PC-9 (cell line): ENCODE measurements around the gene NPHP4. TPM values are rescaled to one million over a fixed set of nuclear protein-coding genes. Genes with fewer than 3 reads are reported as not detected.

Source experiments
- BruUV-seq: library from RNA; stranded (reverse); fragments of 400-500 nt; replicated peaks from 2 replicates; lab custom pipeline; 2021; lab: Mats Ljungman, UMichigan
- CTCF ChIA-PET: fragments of 300-600 bp; sonication (Branson Sonifier 250); formaldehyde crosslinking; loops from one replicate; lab custom pipeline; 2022; ENCODE audit warnings: antibody characterized with exemption; lab: Charles Lee
- POLR2A ChIA-PET: fragments of 300-600 bp; sonication (Branson Sonifier 250); formaldehyde crosslinking; loops from one replicate; lab custom pipeline; 2022; ENCODE audit warnings: antibody characterized with exemption; ENCODE audit not compliant: unreplicated experiment; lab: Charles Lee
- DNase-seq, 2 experiments: peaks; one replicate each; pipeline versions ENCODE4 v3.0.0 to v3.0.0-alpha.2; 2015 to 2022; ENCODE audit warnings: mixed read lengths in 1 of 2
- H2AFZ ChIP-seq: fragments of 200-600 bp; sonication (generic); 2 replicates; pipeline ENCODE4 v1.8.1; 2017; ENCODE audit warnings: antibody characterized with exemption
- H3F3A ChIP-seq: fragments of 200-600 bp; sonication (generic); 2 replicates; pipeline ENCODE4 v1.8.1; 2017; ENCODE audit warnings: antibody characterized with exemption, mild to moderate bottlenecking, low read depth; ENCODE audit not compliant: insufficient read depth
- H3K27ac ChIP-seq: fragments of 200-600 bp; sonication (generic); 2 replicates; pipeline ENCODE4 v1.6.1; 2016; ENCODE audit warnings: mixed run types
- H3K27me3 ChIP-seq: fragments of 200-600 bp; sonication (generic); 2 replicates; pipeline ENCODE4 v1.6.1; 2016; ENCODE audit warnings: low read depth, mixed run types; ENCODE audit not compliant: insufficient read depth
- H3K36me3 ChIP-seq: fragments of 200-600 bp; sonication (generic); 2 replicates; pipeline ENCODE4 v1.6.1; 2016; ENCODE audit warnings: low read depth, mixed run types
- H3K4me1 ChIP-seq: fragments of 200-600 bp; sonication (generic); replicated peaks from 2 replicates; pipeline ENCODE4 v1.6.1; 2016; ENCODE audit warnings: mixed run types; ENCODE audit not compliant: insufficient read depth
- H3K4me2 ChIP-seq: fragments of 200-600 bp; sonication (generic); 2 replicates; pipeline ENCODE4 v1.6.1; 2017; ENCODE audit warnings: mixed run types
- H3K4me3 ChIP-seq: fragments of 200-600 bp; sonication (generic); 2 replicates; pipeline ENCODE4 v1.6.1; 2016; ENCODE audit warnings: mixed run types
- H3K79me2 ChIP-seq: fragments of 200-600 bp; sonication (generic); 2 replicates; pipeline ENCODE4 v1.6.1; 2017; ENCODE audit warnings: low read depth, mixed run types
- H3K9me2 ChIP-seq: fragments of 200-600 bp; sonication (generic); 2 replicates; pipeline ENCODE4 v1.8.1; 2017; ENCODE audit warnings: mild to moderate bottlenecking; ENCODE audit not compliant: insufficient read depth
- H3K9me3 ChIP-seq: fragments of 200-600 bp; sonication (generic); 2 replicates; pipeline ENCODE4 v1.8.1; 2016; ENCODE audit warnings: low read depth; ENCODE audit not compliant: insufficient read depth
- H4K20me1 ChIP-seq: fragments of 200-600 bp; sonication (generic); 2 replicates; pipeline ENCODE4 v1.8.1; 2017; ENCODE audit not compliant: insufficient read depth
- EZH2 ChIP-seq: fragments of 200-600 bp; sonication (generic); IDR thresholded peaks from 2 replicates; pipeline ENCODE4 v1.8.0; 2017; ENCODE audit warnings: antibody characterized with exemption, low read depth
- intact Hi-C: fragments of 100-400 bp; cut with micrococcal nuclease; formaldehyde crosslinking; loops from one replicate; pipeline ENCODE4 v1.10.0; 2022; ENCODE audit not compliant: unreplicated experiment
- total RNA-seq: library from RNA; stranded (reverse); gene quantifications from 2 replicates; pipeline ENCODE4 v1.2.3, GENCODE V29; 2021
- TF ChIP-seq, protein P1 (sequence below): fragments of 200-600 bp; sonication (generic); conservative IDR thresholded peaks from 2 replicates; pipeline ENCODE4 v1.6.1; 2017; ENCODE audit warnings: mixed run types, antibody characterized with exemption, mild to moderate bottlenecking, moderate library complexity

The NPHP4 gene
- total RNA-seq, 1 experiment from 2014 or later: 17.9 TPM

- ChIA-PET POLR2A (no interaction called here), CTCF (interaction anchor here (0.7 kb wide), 1 partner anchor 75 kb away, joined by 4 read pairs; no protein-coding TSS in a partner anchor)
- Histone ChIP-seq H3K27me3 (no peaks in the 10 kb centered on the region), H3K36me3 (no peaks in the 10 kb centered on the region), H4K20me1 (no peaks in the 10 kb centered on the region), H3K79me2 (no peaks in the 10 kb centered on the region), H3K9me2 (no peaks in the 10 kb centered on the region), H2AFZ (no peak overlapping the region), H3K4me1 (no peaks in the 10 kb centered on the region), H3K4me2 (no peak overlapping the region), H3K9me3 (no peaks in the 10 kb centered on the region), H3K4me3 (no peak overlapping the region), H3K27ac (no peak overlapping the region), H3F3A (no peaks in the 10 kb centered on the region)
- intact Hi-C loops: no loop called here
- TF ChIP-seq, protein P1, sequence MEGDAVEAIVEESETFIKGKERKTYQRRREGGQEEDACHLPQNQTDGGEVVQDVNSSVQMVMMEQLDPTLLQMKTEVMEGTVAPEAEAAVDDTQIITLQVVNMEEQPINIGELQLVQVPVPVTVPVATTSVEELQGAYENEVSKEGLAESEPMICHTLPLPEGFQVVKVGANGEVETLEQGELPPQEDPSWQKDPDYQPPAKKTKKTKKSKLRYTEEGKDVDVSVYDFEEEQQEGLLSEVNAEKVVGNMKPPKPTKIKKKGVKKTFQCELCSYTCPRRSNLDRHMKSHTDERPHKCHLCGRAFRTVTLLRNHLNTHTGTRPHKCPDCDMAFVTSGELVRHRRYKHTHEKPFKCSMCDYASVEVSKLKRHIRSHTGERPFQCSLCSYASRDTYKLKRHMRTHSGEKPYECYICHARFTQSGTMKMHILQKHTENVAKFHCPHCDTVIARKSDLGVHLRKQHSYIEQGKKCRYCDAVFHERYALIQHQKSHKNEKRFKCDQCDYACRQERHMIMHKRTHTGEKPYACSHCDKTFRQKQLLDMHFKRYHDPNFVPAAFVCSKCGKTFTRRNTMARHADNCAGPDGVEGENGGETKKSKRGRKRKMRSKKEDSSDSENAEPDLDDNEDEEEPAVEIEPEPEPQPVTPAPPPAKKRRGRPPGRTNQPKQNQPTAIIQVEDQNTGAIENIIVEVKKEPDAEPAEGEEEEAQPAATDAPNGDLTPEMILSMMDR: no peak
- BruUV-seq: no TSS peak
- no peak for DNase-seq
Observed at GRCh38 chr1:6009120-6010040, 17.2 kb upstream of the NPHP4 start.

DNA sequence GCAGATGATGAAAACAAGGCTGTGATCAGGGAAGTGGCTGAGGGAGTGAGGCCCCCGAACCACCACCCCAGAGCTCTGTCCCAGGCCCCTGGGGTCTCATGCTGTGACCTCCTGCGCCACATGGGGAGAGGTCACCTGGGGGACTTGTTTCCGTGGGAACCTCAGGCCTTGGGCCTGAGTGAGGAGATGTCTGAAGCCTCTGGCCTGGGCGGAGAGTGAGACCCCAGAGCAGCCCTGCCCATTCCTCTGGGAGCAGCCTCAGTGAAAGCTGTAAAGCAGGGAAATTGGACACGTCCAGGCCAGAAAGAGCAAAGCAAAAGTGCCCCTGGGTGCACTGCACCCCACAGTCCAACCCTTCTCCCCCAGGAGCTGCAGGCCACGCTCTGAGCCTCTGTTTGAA is 16.5 kb upstream of the NPHP4 start:
- no peaks in the 10 kb centered on the region for H3K27me3 ChIP-seq
- ChIA-PET CTCF (interaction anchor here (0.7 kb wide), 1 partner anchor 76 kb away, joined by 4 read pairs; no protein-coding TSS in a partner anchor), POLR2A (no interaction called here)
- no peak overlapping the region for H3K4me2 ChIP-seq
- no peaks in the 10 kb centered on the region for H3K9me2 ChIP-seq
- BruUV-seq: no TSS peak
- H3K36me3 ChIP-seq: no peaks in the 10 kb centered on the region
- no peaks in the 10 kb centered on the region for H3K4me1 ChIP-seq
- no peaks in the 10 kb centered on the region for H3F3A ChIP-seq
- no peaks in the 10 kb centered on the region for H4K20me1 ChIP-seq
- no peak overlapping the region for H2AFZ ChIP-seq
- DNase-seq: no peak
- H3K27ac ChIP-seq: no peak overlapping the region
- intact Hi-C loops: no loop called here
- H3K4me3 ChIP-seq: no peak overlapping the region
- H3K9me3 ChIP-seq: no peaks in the 10 kb centered on the region
- no peak for TF ChIP-seq EZH2
- TF ChIP-seq, protein P1: no peak
- no peaks in the 10 kb centered on the region for H3K79me2 ChIP-seq

- no peak for TF ChIP-seq EZH2
- TF ChIP-seq, protein P1: no peak
- Histone ChIP-seq H3K9me3 (no peaks in the 10 kb centered on the region), H4K20me1 (no peaks in the 10 kb centered on the region), H3K4me3 (no peak overlapping the region), H3K27me3 (no peaks in the 10 kb centered on the region), H3K4me2 (no peak overlapping the region), H3K9me2 (no peaks in the 10 kb centered on the region), H3K4me1 (no peaks in the 10 kb centered on the region), H3F3A (no peaks in the 10 kb centered on the region), H3K79me2 (no peaks in the 10 kb centered on the region), H2AFZ (no peak overlapping the region), H3K36me3 (no peaks in the 10 kb centered on the region), H3K27ac (no peak overlapping the region)
- intact Hi-C loops: no loop called here
- ChIA-PET POLR2A (no interaction called here), CTCF (no interaction called here)
- DNase-seq: no peak
- no TSS peak for BruUV-seq
Observed at GRCh38 chr1:6008084-6008415, 15.8 kb upstream of the NPHP4 start.
